GM23338 (cell line): ENCODE measurements around the gene ERVK3-1. TPM values are rescaled to one million over a fixed set of nuclear protein-coding genes. Genes with fewer than 3 reads are reported as not detected.
A peak's percentile ranks its signal among the peaks of the same experiment; 100 is the strongest.
"Not testable (repeated sequence)": the region's sequence is repeated elsewhere in the genome, so short reads cannot be mapped to it uniquely, and the experiment has no call there.

ENCODE experiments used
- ATAC-seq: fragments of 200-7000 bp; cut with Tn5 transposase; 3 replicates; pipeline ENCODE4 v1.9.1; 2020
- DNase-seq: peaks from one replicate; pipeline ENCODE4 v3.0.0-alpha.2; 2015; ENCODE audit warnings: low spot score
- H2AFZ ChIP-seq: fragments of 200-600 bp; sonication (generic); 2 replicates; pipeline ENCODE4 v1.8.0; 2016; ENCODE audit warnings: antibody characterized with exemption, mild to moderate bottlenecking, moderate library complexity
- H3F3A ChIP-seq: fragments of 200-600 bp; sonication (generic); replicated peaks from 2 replicates; pipeline ENCODE4 v1.8.0; 2017; ENCODE audit warnings: antibody characterized with exemption, mixed run types, low read depth
- H3K27ac ChIP-seq: fragments of 200-600 bp; sonication (generic); 2 replicates; pipeline ENCODE4 v1.6.1; 2016; ENCODE audit warnings: low read depth
- H3K27me3 ChIP-seq: fragments of 200-600 bp; sonication (generic); 2 replicates; pipeline ENCODE4 v1.8.0; 2016; ENCODE audit warnings: mild to moderate bottlenecking, mixed run types, moderate library complexity; ENCODE audit not compliant: insufficient read depth
- H3K36me3 ChIP-seq: fragments of 200-600 bp; sonication (generic); 2 replicates; pipeline ENCODE4 v1.8.0; 2016; ENCODE audit warnings: mild to moderate bottlenecking; ENCODE audit not compliant: insufficient read depth
- H3K4me1 ChIP-seq: fragments of 200-600 bp; sonication (generic); 2 replicates; pipeline ENCODE4 v1.8.0; 2016; ENCODE audit warnings: mild to moderate bottlenecking, moderate library complexity; ENCODE audit not compliant: insufficient read depth
- H3K4me2 ChIP-seq: fragments of 200-600 bp; sonication (generic); 2 replicates; pipeline ENCODE4 v1.7.1; 2017; ENCODE audit warnings: mixed run types
- H3K4me3 ChIP-seq: fragments of 200-600 bp; sonication (generic); 2 replicates; pipeline ENCODE4 v1.6.1; 2016; ENCODE audit warnings: mixed run types
- H3K79me2 ChIP-seq: fragments of 200-600 bp; sonication (generic); replicated peaks from 2 replicates; pipeline ENCODE4 v1.8.0; 2017; ENCODE audit warnings: mild to moderate bottlenecking; ENCODE audit not compliant: insufficient read depth
- H3K9me2 ChIP-seq: fragments of 200-600 bp; sonication (generic); 2 replicates; pipeline ENCODE4 v1.8.0; 2017; ENCODE audit not compliant: insufficient read depth
- H4K20me1 ChIP-seq: fragments of 200-600 bp; sonication (generic); replicated peaks from 2 replicates; pipeline ENCODE4 v1.8.0; 2017; ENCODE audit warnings: mild to moderate bottlenecking; ENCODE audit not compliant: insufficient read depth
- H3K27ac Mint-ChIP-seq: 2 replicates; pipeline ENCODE4 v1.8.0; 2020; ENCODE audit warnings: inconsistent platforms, mild to moderate bottlenecking, moderate library complexity, mixed read lengths
- H3K27me3 Mint-ChIP-seq: 3 replicates; pipeline ENCODE4 v1.8.0; 2022; ENCODE audit warnings: low read depth, mild to moderate bottlenecking, moderate library complexity, mixed read lengths, inconsistent platforms; ENCODE audit not compliant: insufficient read depth, poor library complexity
- H3K36me3 Mint-ChIP-seq: 3 replicates; pipeline ENCODE4 v1.8.0; 2021; ENCODE audit warnings: low read depth, mild to moderate bottlenecking, inconsistent platforms, moderate library complexity, mixed read lengths
- H3K4me1 Mint-ChIP-seq: 3 replicates; pipeline ENCODE4 v1.8.0; 2020; ENCODE audit warnings: mild to moderate bottlenecking, inconsistent platforms, mixed read lengths
- H3K4me3 Mint-ChIP-seq: 3 replicates; pipeline ENCODE4 v1.8.0; 2021; ENCODE audit warnings: moderate library complexity, mild to moderate bottlenecking, inconsistent platforms, mixed read lengths
- H3K9me3 Mint-ChIP-seq: 3 replicates; pipeline ENCODE4 v1.8.0; 2020; ENCODE audit warnings: moderate library complexity, mild to moderate bottlenecking, inconsistent platforms, mixed read lengths
- CREB1 ChIP-seq: fragments of 250-450 bp; sonication (Bioruptor Pico); IDR thresholded peaks from 2 replicates; pipeline ENCODE4 v1.5.0; 2020; ENCODE audit warnings: low read depth, mild to moderate bottlenecking, moderate library complexity
- EZH2 ChIP-seq: fragments of 200-600 bp; sonication (generic); IDR thresholded peaks from one replicate; pipeline ENCODE4 v1.8.0; 2017; ENCODE audit warnings: antibody characterized with exemption, mild to moderate bottlenecking, low read depth; ENCODE audit not compliant: unreplicated experiment
- EZH2phosphoT487 ChIP-seq: fragments of 200-600 bp; sonication (generic); IDR thresholded peaks from one replicate; pipeline ENCODE4 v1.8.1; 2018; ENCODE audit warnings: antibody characterized with exemption; ENCODE audit not compliant: unreplicated experiment
- NANOG ChIP-seq: IDR thresholded peaks from 2 replicates; pipeline ENCODE4 v1.6.1; 2016; ENCODE audit warnings: antibody characterized with exemption, borderline replicate concordance
- POLR2AphosphoS5 ChIP-seq: IDR thresholded peaks from 2 replicates; pipeline ENCODE4 v1.6.1; 2016; ENCODE audit warnings: antibody characterized with exemption, low read depth
- STAT1 ChIP-seq: IDR thresholded peaks from one replicate; pipeline ENCODE4 v1.6.1; 2016; ENCODE audit warnings: antibody characterized with exemption; ENCODE audit not compliant: unreplicated experiment
- ZNF114 ChIP-seq: fragments of 250-450 bp; sonication (Bioruptor Pico); IDR thresholded peaks from 2 replicates; pipeline ENCODE4 v1.5.0; 2020; ENCODE audit warnings: mild to moderate bottlenecking, moderate library complexity
- ZNF331 ChIP-seq: fragments of 250-450 bp; sonication (Bioruptor Pico); IDR thresholded peaks from 2 replicates; pipeline ENCODE4 v1.5.0; 2020; ENCODE audit warnings: low read depth, mild to moderate bottlenecking, moderate library complexity
- ZNF462 ChIP-seq: fragments of 250-450 bp; sonication (Bioruptor Pico); IDR thresholded peaks from 2 replicates; pipeline ENCODE4 v1.5.0; 2020; ENCODE audit warnings: mild to moderate bottlenecking, moderate library complexity
- polyA plus RNA-seq: library from polyadenylated mRNA; unstranded; fragments of >200 nt; fragmentation: Nextera tagmentation; extraction: Ambion mirVana; gene quantifications from 2 replicates; pipeline ENCODE4 v1.2.1, GENCODE V29; 2016
- total RNA-seq: library from RNA; depleted of rRNA; stranded (reverse); fragments of >200 nt; shearing (Covaris generic); gene quantifications from 2 replicates; pipeline ENCODE4 v1.2.3, GENCODE V29; 2014
- TF ChIP-seq, protein P1 (sequence below), 2 experiments: fragments of 200-600 bp in 1 of 2; sonication (generic) in 1 of 2; conservative IDR thresholded peaks; 2 replicates each; pipeline versions ENCODE4 v1.5.1 to v1.6.1; 2016 to 2017; ENCODE audit warnings: antibody characterized with exemption in 2 of 2, low read depth in 2 of 2, mild to moderate bottlenecking in 2 of 2, moderate library complexity in 1 of 2
- TF ChIP-seq, protein P2 (sequence below): IDR thresholded peaks from 2 replicates; pipeline ENCODE4 v1.6.1; 2016; ENCODE audit warnings: antibody characterized with exemption

ERVK3-1 gene
- total and polyA plus RNA-seq, 2 experiments from 2014 or later: 34.4 to 66.2 TPM

- ATAC-seq: peak; percentile 82
- not testable (repeated sequence) for H3K4me1 ChIP-seq, H3K4me3 Mint-ChIP-seq, H3K27me3 Mint-ChIP-seq, H3K4me1 Mint-ChIP-seq, H3K27ac ChIP-seq, H3K27ac Mint-ChIP-seq, H2AFZ ChIP-seq, H3K27me3 ChIP-seq, H3F3A ChIP-seq, H3K9me2 ChIP-seq, H3K4me2 ChIP-seq, H3K9me3 Mint-ChIP-seq, H3K4me3 ChIP-seq, H4K20me1 ChIP-seq
- DNase-seq: peak; percentile 71
- H3K36me3 Mint-ChIP-seq: peaks cover 76% of the 10 kb centered on the region
- TF ChIP-seq, protein P1, sequence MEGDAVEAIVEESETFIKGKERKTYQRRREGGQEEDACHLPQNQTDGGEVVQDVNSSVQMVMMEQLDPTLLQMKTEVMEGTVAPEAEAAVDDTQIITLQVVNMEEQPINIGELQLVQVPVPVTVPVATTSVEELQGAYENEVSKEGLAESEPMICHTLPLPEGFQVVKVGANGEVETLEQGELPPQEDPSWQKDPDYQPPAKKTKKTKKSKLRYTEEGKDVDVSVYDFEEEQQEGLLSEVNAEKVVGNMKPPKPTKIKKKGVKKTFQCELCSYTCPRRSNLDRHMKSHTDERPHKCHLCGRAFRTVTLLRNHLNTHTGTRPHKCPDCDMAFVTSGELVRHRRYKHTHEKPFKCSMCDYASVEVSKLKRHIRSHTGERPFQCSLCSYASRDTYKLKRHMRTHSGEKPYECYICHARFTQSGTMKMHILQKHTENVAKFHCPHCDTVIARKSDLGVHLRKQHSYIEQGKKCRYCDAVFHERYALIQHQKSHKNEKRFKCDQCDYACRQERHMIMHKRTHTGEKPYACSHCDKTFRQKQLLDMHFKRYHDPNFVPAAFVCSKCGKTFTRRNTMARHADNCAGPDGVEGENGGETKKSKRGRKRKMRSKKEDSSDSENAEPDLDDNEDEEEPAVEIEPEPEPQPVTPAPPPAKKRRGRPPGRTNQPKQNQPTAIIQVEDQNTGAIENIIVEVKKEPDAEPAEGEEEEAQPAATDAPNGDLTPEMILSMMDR (conservative IDR thresholded peaks at IDR 0.05; ENCODE audit: low read depth in 2 of 2): peak; percentile 59 to 65
- TF ChIP-seq CREB1: peak; percentile 77
- Histone ChIP-seq H3K79me2 (peaks cover 12% of the 10 kb centered on the region), H3K36me3 (peaks cover 10% of the 10 kb centered on the region)
Observed at GRCh38 chr19:58310685-58311084, 5.5 kb downstream of the ERVK3-1 start.

DNA sequence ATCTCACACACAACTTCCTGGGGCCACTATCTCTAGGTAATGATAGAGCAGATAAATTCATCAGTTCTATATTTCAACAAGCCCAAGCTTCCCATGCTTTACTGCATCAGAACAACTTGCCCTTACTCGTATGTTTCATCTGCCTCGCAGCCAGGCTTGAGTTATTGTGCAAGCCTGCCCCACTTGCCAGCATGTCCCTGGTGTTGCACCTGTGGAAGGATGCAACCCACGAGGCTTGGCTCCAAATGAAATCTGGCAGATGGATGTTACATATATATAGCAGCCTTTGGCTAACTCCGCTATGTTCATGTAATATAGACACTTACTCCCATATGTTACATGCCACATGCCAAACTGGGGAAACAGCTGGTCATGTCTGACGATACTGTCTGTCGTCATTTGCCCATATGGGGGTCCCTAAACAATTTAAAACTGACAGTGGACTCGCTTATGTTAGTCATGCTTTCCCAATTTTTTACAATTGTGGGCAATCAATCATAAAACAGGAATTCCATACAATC lies 6.2 kb downstream of the ERVK3-1 start:
- DNase-seq: no peak
- H3K9me3 Mint-ChIP-seq: no peaks in the 10 kb centered on the region
- peaks cover 6% of the 10 kb centered on the region for H3K27me3 Mint-ChIP-seq
- peaks cover 1% of the 10 kb centered on the region; the same call in 1 of the 2 replicates for H4K20me1 ChIP-seq
- no peaks in the 10 kb centered on the region for H3K9me2 ChIP-seq
- no peak overlapping the region for H3K27ac ChIP-seq
- ATAC-seq: no peak
- H3K4me1 ChIP-seq: no peaks in the 10 kb centered on the region
- H3K27me3 ChIP-seq: no peaks in the 10 kb centered on the region
- H3K4me2 ChIP-seq: no peak overlapping the region
- H2AFZ ChIP-seq: no peak overlapping the region
- H3K36me3 ChIP-seq: peaks cover 10% of the 10 kb centered on the region
- H3F3A ChIP-seq: 0 out of 2 replicates have a peak, but pooled peaks cover 4% of the 10 kb centered on the region
- no peak overlapping the region for H3K4me3 ChIP-seq
- peaks cover 74% of the 10 kb centered on the region for H3K36me3 Mint-ChIP-seq
- H3K79me2 ChIP-seq: 0 out of 2 replicates have a peak, but pooled peaks cover 5% of the 10 kb centered on the region
- no peak overlapping the region for H3K27ac Mint-ChIP-seq
- no peak overlapping the region for H3K4me3 Mint-ChIP-seq
- H3K4me1 Mint-ChIP-seq: peaks cover under 1% of the 10 kb centered on the region
- TF ChIP-seq ZNF331 (CRISPR knock-in tag) (no peak), POLR2AphosphoS5 (no peak), STAT1 (no peak), ZNF462 (CRISPR knock-in tag) (no peak), EZH2 (no peak), ZNF114 (CRISPR knock-in tag) (no peak), EZH2phosphoT487 (no peak), CREB1 (no peak), NANOG (no peak)
- TF ChIP-seq, protein P2, sequence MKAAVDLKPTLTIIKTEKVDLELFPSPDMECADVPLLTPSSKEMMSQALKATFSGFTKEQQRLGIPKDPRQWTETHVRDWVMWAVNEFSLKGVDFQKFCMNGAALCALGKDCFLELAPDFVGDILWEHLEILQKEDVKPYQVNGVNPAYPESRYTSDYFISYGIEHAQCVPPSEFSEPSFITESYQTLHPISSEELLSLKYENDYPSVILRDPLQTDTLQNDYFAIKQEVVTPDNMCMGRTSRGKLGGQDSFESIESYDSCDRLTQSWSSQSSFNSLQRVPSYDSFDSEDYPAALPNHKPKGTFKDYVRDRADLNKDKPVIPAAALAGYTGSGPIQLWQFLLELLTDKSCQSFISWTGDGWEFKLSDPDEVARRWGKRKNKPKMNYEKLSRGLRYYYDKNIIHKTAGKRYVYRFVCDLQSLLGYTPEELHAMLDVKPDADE: no peak
